Type B pancreatic cell (in vitro differentiated cells): ENCODE results near the gene COMMD3. TPM values are rescaled to one million over a fixed set of nuclear protein-coding genes. Genes with fewer than 3 reads are reported as not detected.
A peak's percentile ranks its signal among the peaks of the same experiment; 100 is the strongest.

Experiments
- DNase-seq: peaks from one replicate; pipeline ENCODE4 v3.0.0; 2021; ENCODE audit warnings: mixed read lengths; ENCODE audit not compliant: unreplicated experiment; ENCODE audit errors: extremely low spot score
- H3K27ac Mint-ChIP-seq: 2 replicates; pipeline ENCODE4 v1.8.0; 2021; ENCODE audit warnings: mild to moderate bottlenecking, mixed read lengths
- H3K27me3 Mint-ChIP-seq: 2 replicates; pipeline ENCODE4 v1.8.0; 2021; ENCODE audit warnings: mixed read lengths
- H3K36me3 Mint-ChIP-seq: 2 replicates; pipeline ENCODE4 v1.8.0; 2021; ENCODE audit warnings: mixed read lengths
- H3K4me1 Mint-ChIP-seq: one replicate; pipeline ENCODE4 v1.8.0; 2021; ENCODE audit warnings: mixed read lengths; ENCODE audit not compliant: unreplicated experiment
- H3K4me3 Mint-ChIP-seq: 2 replicates; pipeline ENCODE4 v1.8.0; 2021; ENCODE audit warnings: mild to moderate bottlenecking, mixed read lengths
- H3K9me3 Mint-ChIP-seq: 2 replicates; pipeline ENCODE4 v1.8.0; 2021; ENCODE audit warnings: mixed read lengths
- total RNA-seq: library from RNA; stranded (reverse); gene quantifications from 2 replicates; pipeline ENCODE4 v1.2.1, GENCODE V29; 2021; ENCODE audit warnings: low replicate concordance
- TF ChIP-seq, protein P1 (sequence below): fragments of 200-600 bp; sonication (generic); conservative IDR thresholded peaks from 2 replicates; pipeline ENCODE4 v1.5.0; 2021; ENCODE audit warnings: antibody characterized with exemption, mild to moderate bottlenecking

Gene COMMD3
- total RNA-seq, 1 donor from 2014 or later, result 42.5 TPM

DNA sequence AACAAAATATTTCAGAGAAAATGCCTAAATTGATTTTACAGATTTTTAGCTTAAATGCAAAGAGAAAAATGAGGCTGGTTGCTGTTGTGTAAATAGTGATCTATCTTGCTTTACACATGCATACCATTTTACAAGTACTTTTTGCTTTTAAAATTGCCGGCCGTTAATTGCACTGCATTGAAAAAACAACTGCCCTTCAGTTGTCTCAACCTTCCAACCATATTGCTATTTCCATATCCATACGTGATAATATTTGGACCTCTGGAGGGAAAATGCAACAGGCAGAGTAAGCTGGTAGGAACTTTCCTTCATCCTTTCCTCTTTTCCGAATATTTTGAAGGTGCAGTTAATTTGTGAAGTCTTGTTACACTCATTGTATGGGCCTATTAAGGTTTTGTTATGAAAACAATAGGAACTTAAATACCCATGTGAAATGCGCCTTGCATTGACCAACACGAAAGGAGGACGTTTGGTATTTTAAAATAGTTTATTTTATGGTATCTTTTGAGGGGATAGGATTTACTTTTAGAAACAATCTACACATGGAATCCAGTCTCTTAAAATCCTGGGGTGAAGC, 16.0 kb downstream of the COMMD3 start:
- no peak overlapping the region for H3K27ac Mint-ChIP-seq
- peaks cover 65% of the 10 kb centered on the region for H3K27me3 Mint-ChIP-seq
- TF ChIP-seq, protein P1, sequence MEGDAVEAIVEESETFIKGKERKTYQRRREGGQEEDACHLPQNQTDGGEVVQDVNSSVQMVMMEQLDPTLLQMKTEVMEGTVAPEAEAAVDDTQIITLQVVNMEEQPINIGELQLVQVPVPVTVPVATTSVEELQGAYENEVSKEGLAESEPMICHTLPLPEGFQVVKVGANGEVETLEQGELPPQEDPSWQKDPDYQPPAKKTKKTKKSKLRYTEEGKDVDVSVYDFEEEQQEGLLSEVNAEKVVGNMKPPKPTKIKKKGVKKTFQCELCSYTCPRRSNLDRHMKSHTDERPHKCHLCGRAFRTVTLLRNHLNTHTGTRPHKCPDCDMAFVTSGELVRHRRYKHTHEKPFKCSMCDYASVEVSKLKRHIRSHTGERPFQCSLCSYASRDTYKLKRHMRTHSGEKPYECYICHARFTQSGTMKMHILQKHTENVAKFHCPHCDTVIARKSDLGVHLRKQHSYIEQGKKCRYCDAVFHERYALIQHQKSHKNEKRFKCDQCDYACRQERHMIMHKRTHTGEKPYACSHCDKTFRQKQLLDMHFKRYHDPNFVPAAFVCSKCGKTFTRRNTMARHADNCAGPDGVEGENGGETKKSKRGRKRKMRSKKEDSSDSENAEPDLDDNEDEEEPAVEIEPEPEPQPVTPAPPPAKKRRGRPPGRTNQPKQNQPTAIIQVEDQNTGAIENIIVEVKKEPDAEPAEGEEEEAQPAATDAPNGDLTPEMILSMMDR, result no peak
- H3K9me3 Mint-ChIP-seq, result no peaks in the 10 kb centered on the region
- H3K4me1 Mint-ChIP-seq, result peaks cover 4% of the 10 kb centered on the region
- peaks cover 13% of the 10 kb centered on the region for H3K36me3 Mint-ChIP-seq
- H3K4me3 Mint-ChIP-seq, result peak overlapping the region; percentile 3
- DNase-seq, result no peak

DNA sequence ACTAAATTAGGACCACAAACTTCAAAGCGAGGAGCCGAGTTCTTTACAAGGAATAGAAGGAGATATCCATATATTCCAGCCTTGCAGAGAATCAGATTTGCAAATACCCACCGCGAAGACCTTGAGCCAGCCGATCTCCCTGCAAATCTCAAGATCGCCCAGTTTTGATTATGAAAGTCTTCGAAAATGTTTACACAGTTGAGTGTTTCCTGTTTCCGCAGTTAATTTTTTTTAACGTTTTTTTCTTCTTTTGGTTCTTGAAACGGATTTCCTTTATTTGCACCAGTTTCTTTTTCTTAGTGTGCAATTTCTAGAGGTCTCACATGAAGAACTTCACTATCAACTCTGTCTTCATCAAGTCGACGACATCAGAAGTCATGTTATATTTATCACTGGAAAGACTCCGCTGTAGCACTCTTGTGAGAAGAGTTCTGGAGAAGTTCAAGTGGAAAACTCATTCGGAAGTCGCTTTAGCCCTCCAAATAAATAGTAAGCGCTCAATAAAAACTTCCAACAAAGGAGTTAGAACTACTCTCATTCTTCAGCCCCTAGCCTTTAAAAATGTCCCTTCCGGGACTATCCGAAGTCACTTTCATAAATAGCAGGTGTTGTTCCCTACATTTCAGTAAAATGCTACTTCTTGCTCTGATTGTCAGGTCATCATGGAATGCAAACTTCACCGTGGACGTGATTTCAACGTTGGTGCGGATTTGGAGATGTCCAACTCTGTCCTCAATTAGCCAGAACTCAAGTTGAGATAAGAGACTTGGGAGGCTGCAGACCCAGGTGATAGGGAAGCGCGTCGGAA, 17.2 kb downstream of the COMMD3 start:
- TF ChIP-seq, protein P1, result no peak
- Mint-ChIP-seq H3K4me1 (peaks cover 4% of the 10 kb centered on the region), H3K27me3 (peaks cover 77% of the 10 kb centered on the region), H3K9me3 (no peaks in the 10 kb centered on the region), H3K27ac (peak overlapping the region; percentile 77), H3K36me3 (peaks cover 9% of the 10 kb centered on the region), H3K4me3 (peak overlapping the region; percentile 77)
- DNase-seq, result no peak

DNA sequence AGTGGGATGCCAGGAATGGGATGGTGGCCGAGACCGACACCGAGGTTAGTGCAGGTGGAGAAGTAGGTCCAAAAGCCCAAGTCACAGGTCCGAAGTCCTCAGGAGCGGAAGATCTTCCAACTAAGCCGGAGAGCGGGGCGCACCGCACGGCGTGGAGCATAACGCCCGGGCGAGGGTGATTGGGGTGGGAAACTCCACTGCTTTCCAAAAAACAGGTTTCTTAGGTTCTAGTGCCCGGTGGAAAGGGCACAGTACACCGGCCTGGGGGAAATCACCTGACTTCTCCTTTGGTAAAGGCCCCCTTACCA, 17.7 kb downstream of the COMMD3 start:
- Mint-ChIP-seq H3K9me3 (no peaks in the 10 kb centered on the region), H3K27ac (peak overlapping the region; percentile 77), H3K4me3 (peak overlapping the region; percentile 77), H3K4me1 (peaks cover 4% of the 10 kb centered on the region), H3K27me3 (peaks cover 82% of the 10 kb centered on the region), H3K36me3 (peaks cover 9% of the 10 kb centered on the region)
- TF ChIP-seq, protein P1, result no peak
- no peak for DNase-seq

DNA sequence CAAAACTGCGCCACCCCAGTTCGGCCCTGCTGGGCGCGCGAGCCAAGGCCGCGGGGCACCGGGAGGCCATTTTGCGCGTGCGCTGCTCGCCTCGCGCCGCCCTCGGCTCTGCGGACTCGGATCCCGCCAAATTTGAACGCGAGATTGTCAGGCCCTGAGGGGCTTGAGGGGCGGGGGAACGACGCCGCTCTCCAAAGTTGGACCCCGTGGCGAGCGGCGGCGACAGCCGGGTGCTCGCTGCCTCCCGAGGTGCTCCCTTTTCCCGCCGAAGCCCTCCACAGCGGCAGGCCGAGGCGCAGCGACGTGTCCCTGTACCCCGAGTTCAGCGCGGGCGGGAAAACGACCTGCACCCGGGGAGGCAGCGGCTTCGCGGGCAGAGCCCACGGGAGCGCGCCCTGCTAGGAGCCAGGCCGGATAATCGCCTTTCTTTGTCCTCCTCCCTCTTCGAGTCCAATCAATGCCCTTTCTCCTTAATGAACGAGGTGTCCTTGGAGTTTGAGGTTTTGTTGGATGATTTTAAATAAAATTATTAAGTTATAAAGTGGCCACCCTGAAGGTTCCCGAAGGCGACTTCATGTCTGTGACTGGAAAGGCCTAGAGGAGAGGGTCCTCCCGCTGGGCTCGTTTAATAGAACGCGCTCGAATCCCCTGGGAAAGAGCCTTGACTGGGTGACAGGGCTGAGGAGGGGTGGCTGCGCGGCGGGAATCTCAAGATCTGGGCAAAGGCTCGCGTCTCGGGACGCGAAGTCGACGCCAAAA, 18.4 kb downstream of the COMMD3 start:
- no peaks in the 10 kb centered on the region for H3K9me3 Mint-ChIP-seq
- DNase-seq, result peak; percentile 79
- H3K27ac Mint-ChIP-seq, result peak overlapping the region; percentile 77
- TF ChIP-seq, protein P1, result no peak
- H3K4me3 Mint-ChIP-seq, result peak overlapping the region; percentile 84
- peaks cover 87% of the 10 kb centered on the region for H3K27me3 Mint-ChIP-seq
- peaks cover 4% of the 10 kb centered on the region for H3K4me1 Mint-ChIP-seq
- H3K36me3 Mint-ChIP-seq, result peaks cover 3% of the 10 kb centered on the region

DNA sequence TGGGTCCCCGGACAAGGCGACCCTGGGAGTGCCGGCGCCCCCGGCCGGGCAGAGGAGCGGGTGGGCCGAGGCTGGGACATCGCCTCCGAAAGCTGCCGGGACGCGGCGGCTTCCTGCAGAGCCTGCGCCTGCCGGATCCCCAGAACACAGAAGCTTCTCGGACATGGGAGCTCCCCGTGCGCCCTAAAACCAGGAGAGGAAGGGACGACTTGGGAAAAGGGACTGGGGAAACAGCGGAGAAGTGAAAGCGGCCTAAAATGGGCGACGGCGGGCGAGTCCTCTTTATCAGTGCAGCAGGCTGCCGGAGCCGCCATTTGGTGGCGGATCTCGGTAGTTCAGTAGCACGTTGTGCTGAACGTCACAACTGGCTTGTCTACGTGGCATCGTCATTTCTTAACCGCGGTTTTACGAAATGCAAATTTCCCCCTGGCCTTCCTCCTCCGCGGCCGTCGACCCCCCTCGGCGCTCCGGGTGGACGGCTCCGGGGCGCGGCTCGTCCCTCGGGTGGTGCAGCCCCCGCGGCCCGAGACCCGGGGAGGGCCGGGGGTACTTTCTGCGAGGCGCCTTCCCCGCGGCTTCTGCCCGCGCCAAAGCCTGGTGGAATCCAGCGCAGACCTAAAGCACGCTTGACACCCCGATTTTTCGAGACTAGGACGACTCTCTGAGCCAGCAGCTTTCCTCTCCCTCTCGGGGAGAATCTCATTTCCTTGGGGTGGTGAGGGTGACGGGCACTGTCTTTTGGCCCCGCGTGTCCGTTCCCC, 19.2 kb downstream of the COMMD3 start:
- no peak for DNase-seq
- Mint-ChIP-seq H3K4me3 (peak overlapping the region; percentile 84), H3K36me3 (no peaks in the 10 kb centered on the region), H3K4me1 (peaks cover 9% of the 10 kb centered on the region), H3K9me3 (no peaks in the 10 kb centered on the region), H3K27me3 (peaks cover 92% of the 10 kb centered on the region), H3K27ac (peak overlapping the region; percentile 70)
- TF ChIP-seq, protein P1, result peak; percentile 63
